GM12891 (cell line): ENCODE data around the gene GPR162.

Experiments
- PAX5 ChIP-seq: IDR thresholded peaks from 2 replicates; pipeline ENCODE4 v1.6.1; 2011; ENCODE audit warnings: low read length, moderate library complexity, mild to moderate bottlenecking; ENCODE audit not compliant: insufficient read depth, severe bottlenecking
- POLR2A ChIP-seq: IDR thresholded peaks from 2 replicates; pipeline ENCODE4 v1.6.1; 2011; ENCODE audit warnings: low read depth, low read length, control low read depth
- POLR2AphosphoS5 ChIP-seq: IDR thresholded peaks from 2 replicates; pipeline ENCODE4 v1.6.1; 2011; ENCODE audit warnings: low read depth, low read length, control low read depth
- POU2F2 ChIP-seq: IDR thresholded peaks from 2 replicates; pipeline ENCODE4 v1.6.1; 2011; ENCODE audit warnings: low read depth, mild to moderate bottlenecking, control low read depth, low read length, moderate library complexity
- SPI1 ChIP-seq: IDR thresholded peaks from 2 replicates; pipeline ENCODE4 v1.6.1; 2011; ENCODE audit warnings: low read depth, low read length, control low read depth
- TAF1 ChIP-seq: IDR thresholded peaks from 2 replicates; pipeline ENCODE4 v1.6.1; 2011; ENCODE audit warnings: low read depth, low read length, control low read depth

DNA sequence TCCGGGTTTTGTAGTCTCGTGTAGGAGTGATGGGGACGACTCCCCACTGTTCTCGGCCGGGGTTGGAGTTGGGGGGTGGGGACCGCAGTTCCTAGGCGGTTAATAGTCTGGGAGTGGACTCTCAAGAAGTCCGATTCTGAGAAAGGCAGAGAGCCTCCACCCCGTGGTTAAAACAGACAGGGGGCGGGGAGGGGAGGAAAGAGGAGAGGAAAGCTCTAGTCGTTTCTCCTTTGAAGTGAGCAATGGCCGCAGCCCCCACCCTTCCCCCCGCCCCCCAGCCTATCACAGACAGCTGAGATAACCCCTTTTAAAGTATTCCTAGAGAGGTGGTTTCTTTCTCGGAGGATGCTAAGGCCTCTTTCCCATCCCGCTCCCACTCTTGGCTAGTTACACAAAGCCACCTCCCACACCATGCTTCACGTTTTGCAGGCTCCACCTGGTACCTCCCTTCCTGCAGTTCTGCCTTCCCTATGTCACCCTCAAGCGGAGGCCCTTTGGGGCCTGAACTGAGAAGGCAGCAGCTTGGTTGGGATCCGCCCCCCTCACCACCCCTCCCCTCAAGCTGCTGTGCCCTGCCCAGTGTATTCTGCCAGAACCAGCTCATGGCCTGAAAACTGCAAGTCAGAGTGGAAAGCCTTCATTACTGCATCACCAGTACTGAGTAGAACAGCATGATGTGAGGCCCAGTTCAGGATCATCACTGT is 31.2 kb downstream of the GPR162 start:
- TF ChIP-seq POLR2A: no peak; the same call in 1 of the 2 replicates
- TF ChIP-seq TAF1: no peak
- no peak for TF ChIP-seq PAX5
- TF ChIP-seq POLR2AphosphoS5: no peak
- no peak for TF ChIP-seq SPI1
- no peak for TF ChIP-seq POU2F2
